Measurements from ENCODE around the gene CBX6. TPM values are rescaled to one million over a fixed set of nuclear protein-coding genes. Genes with fewer than 3 reads are reported as not detected.

The CBX6 gene
- total and polyA plus RNA-seq, 3 experiments from 2014 or later: 10.8 to 171 (median 159) TPM

GRCh38 chr22:38901111-38901641 is 29.2 kb upstream of the CBX6 start:
- Histone ChIP-seq H3K27me3 (ENCODE audit: insufficient read depth, low read length, poor library complexity, severe bottlenecking) (no peaks in the 10 kb centered on the region), H3K27ac (ENCODE audit: low read depth, low read length) (no peak overlapping the region), H3K4me1 (ENCODE audit: insufficient read depth, low read length) (peaks cover 3% of the 10 kb centered on the region), H3K4me3 (ENCODE audit: low read length) (no peak overlapping the region), H3K9me3 (ENCODE audit: low read length) (no peaks in the 10 kb centered on the region), H3K36me3 (ENCODE audit: insufficient read depth, low read length) (no peaks in the 10 kb centered on the region)
- POLR2A ChIA-PET: no interaction called here
- peaks cover 12 to 13% (median 13%) of the 10 kb centered on the region in 3 donors for H3K4me1 Mint-ChIP-seq
- H3K36me3 Mint-ChIP-seq: peaks cover 0 to 4% (median 0%) of the 10 kb centered on the region in 3 donors
- H3K9me3 Mint-ChIP-seq: peaks cover 0 to 7% (median 4%) of the 10 kb centered on the region in 5 donors
- DNase-seq: no peak
- peaks cover 5 to 18% of the 10 kb centered on the region in 2 donors for H3K27me3 Mint-ChIP-seq
- peak overlapping the region in 1 of 8 donors; percentile 63 for H3K27ac Mint-ChIP-seq
- peak overlapping the region in 2 of 7 donors; percentile 28 to 39 for H3K4me3 Mint-ChIP-seq
- CTCF ChIA-PET: no interaction called here

- Histone ChIP-seq H3K27me3 (ENCODE audit: insufficient read depth, low read length, poor library complexity, severe bottlenecking) (no peaks in the 10 kb centered on the region), H3K9me3 (ENCODE audit: low read length) (no peaks in the 10 kb centered on the region), H3K4me3 (ENCODE audit: low read length) (no peak overlapping the region), H3K27ac (ENCODE audit: low read depth, low read length) (no peak overlapping the region), H3K4me1 (ENCODE audit: insufficient read depth, low read length) (peaks cover 3% of the 10 kb centered on the region), H3K36me3 (ENCODE audit: insufficient read depth, low read length) (no peaks in the 10 kb centered on the region)
- Mint-ChIP-seq H3K9me3 (peaks cover 0 to 7% (median 4%) of the 10 kb centered on the region in 5 donors), H3K27me3 (peaks cover 5 to 16% of the 10 kb centered on the region in 2 donors), H3K27ac (peak overlapping the region in 1 of 8 donors; percentile 63), H3K4me3 (peak overlapping the region in 1 of 7 donors; percentile 39), H3K36me3 (peaks cover 0 to 4% (median 0%) of the 10 kb centered on the region in 3 donors), H3K4me1 (peaks cover 12 to 13% (median 13%) of the 10 kb centered on the region in 3 donors)
- ChIA-PET POLR2A (no interaction called here), CTCF (no interaction called here)
- peak in 1 of 5 donors; percentile 5 for DNase-seq
Observed at GRCh38 chr22:38900677-38901076, 28.7 kb upstream of the CBX6 start.

GRCh38 chr22:38891256-38891655 is 19.2 kb upstream of the CBX6 start:
- H3K36me3 Mint-ChIP-seq: peaks cover 0 to 6% (median 0%) of the 10 kb centered on the region in 3 donors
- no peaks in the 10 kb centered on the region for H3K4me1 ChIP-seq (ENCODE audit: insufficient read depth, low read length)
- no peaks in the 10 kb centered on the region for H3K36me3 ChIP-seq (ENCODE audit: insufficient read depth, low read length)
- no peaks in the 10 kb centered on the region for H3K9me3 Mint-ChIP-seq
- no peaks in the 10 kb centered on the region for H3K9me3 ChIP-seq (ENCODE audit: low read length)
- no peak overlapping the region for H3K4me3 Mint-ChIP-seq
- H3K27me3 Mint-ChIP-seq: peaks cover 8 to 39% of the 10 kb centered on the region in 2 donors
- CTCF ChIA-PET: interaction anchor here (1.1 kb wide), 1 partner anchor 21 kb away, joined by 3 read pairs; no protein-coding TSS in a partner anchor
- no peak overlapping the region for H3K4me3 ChIP-seq (ENCODE audit: low read length)
- DNase-seq: no peak
- POLR2A ChIA-PET: no interaction called here
- H3K27ac ChIP-seq (ENCODE audit: low read depth, low read length): no peak overlapping the region
- no peaks in the 10 kb centered on the region for H3K27me3 ChIP-seq (ENCODE audit: insufficient read depth, low read length, poor library complexity, severe bottlenecking)
- no peaks in the 10 kb centered on the region for H3K4me1 Mint-ChIP-seq
- H3K27ac Mint-ChIP-seq: peak overlapping the region in 1 of 8 donors; percentile 68

GRCh38 chr22:38890377-38890776 is 18.4 kb upstream of the CBX6 start:
- Mint-ChIP-seq H3K27ac (no peak overlapping the region), H3K27me3 (peaks cover 8 to 37% of the 10 kb centered on the region in 2 donors), H3K9me3 (no peaks in the 10 kb centered on the region), H3K36me3 (peaks cover 0 to 6% (median 0%) of the 10 kb centered on the region in 3 donors), H3K4me1 (no peaks in the 10 kb centered on the region), H3K4me3 (no peak overlapping the region)
- no peak overlapping the region for H3K27ac ChIP-seq (ENCODE audit: low read depth, low read length)
- ChIA-PET POLR2A (no interaction called here), CTCF (no interaction called here)
- no peaks in the 10 kb centered on the region for H3K4me1 ChIP-seq (ENCODE audit: insufficient read depth, low read length)
- no peaks in the 10 kb centered on the region for H3K27me3 ChIP-seq (ENCODE audit: insufficient read depth, low read length, poor library complexity, severe bottlenecking)
- no peak for DNase-seq
- H3K9me3 ChIP-seq (ENCODE audit: low read length): no peaks in the 10 kb centered on the region
- H3K36me3 ChIP-seq (ENCODE audit: insufficient read depth, low read length): no peaks in the 10 kb centered on the region
- no peak overlapping the region for H3K4me3 ChIP-seq (ENCODE audit: low read length)

DNA sequence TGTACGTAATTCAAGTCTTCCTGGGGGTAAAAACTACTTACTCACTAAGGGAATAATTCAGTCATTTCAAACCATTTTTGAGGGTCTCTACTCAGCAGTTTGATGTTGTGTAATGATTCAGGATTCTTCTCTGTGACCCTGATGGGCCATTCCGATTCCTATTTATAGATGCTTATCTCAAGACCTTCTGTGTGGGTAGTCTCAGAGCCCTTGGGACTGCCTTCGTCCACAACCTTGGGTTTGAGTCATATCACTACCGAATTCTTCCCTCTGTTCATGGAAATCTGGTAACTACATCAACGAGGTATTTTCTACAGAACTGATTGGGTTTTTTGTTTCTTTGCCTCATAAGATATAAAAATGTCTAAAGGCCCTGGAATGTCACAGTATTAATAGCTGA is 14.3 kb upstream of the CBX6 start:
- CTCF ChIA-PET: no interaction called here
- Mint-ChIP-seq H3K4me1 (peaks cover 11 to 21% (median 14%) of the 10 kb centered on the region in 3 donors), H3K27me3 (peaks cover 6 to 17% of the 10 kb centered on the region in 2 donors), H3K27ac (no peak overlapping the region), H3K36me3 (peaks cover 0 to 6% (median 0%) of the 10 kb centered on the region in 3 donors), H3K4me3 (no peak overlapping the region), H3K9me3 (no peaks in the 10 kb centered on the region)
- H3K27ac ChIP-seq (ENCODE audit: low read depth, low read length): no peak overlapping the region
- no peaks in the 10 kb centered on the region for H3K9me3 ChIP-seq (ENCODE audit: low read length)
- peaks cover 22% of the 10 kb centered on the region for H3K4me1 ChIP-seq (ENCODE audit: insufficient read depth, low read length)
- DNase-seq: no peak
- no peak overlapping the region for H3K4me3 ChIP-seq (ENCODE audit: low read length)
- POLR2A ChIA-PET: no interaction called here
- no peaks in the 10 kb centered on the region for H3K36me3 ChIP-seq (ENCODE audit: insufficient read depth, low read length)
- no peaks in the 10 kb centered on the region for H3K27me3 ChIP-seq (ENCODE audit: insufficient read depth, low read length, poor library complexity, severe bottlenecking)

GRCh38 chr22:38882972-38883622 is 11.1 kb upstream of the CBX6 start:
- Histone ChIP-seq H3K36me3 (ENCODE audit: insufficient read depth, low read length) (no peaks in the 10 kb centered on the region), H3K27me3 (ENCODE audit: insufficient read depth, low read length, poor library complexity, severe bottlenecking) (no peaks in the 10 kb centered on the region), H3K4me3 (ENCODE audit: low read length) (no peak overlapping the region), H3K9me3 (ENCODE audit: low read length) (no peaks in the 10 kb centered on the region), H3K4me1 (ENCODE audit: insufficient read depth, low read length) (peaks cover 24% of the 10 kb centered on the region), H3K27ac (ENCODE audit: low read depth, low read length) (no peak overlapping the region)
- Mint-ChIP-seq H3K36me3 (peaks cover 0 to 6% (median 0%) of the 10 kb centered on the region in 3 donors), H3K9me3 (no peaks in the 10 kb centered on the region), H3K27me3 (peaks cover 1 to 7% of the 10 kb centered on the region in 2 donors), H3K4me1 (peaks cover 11 to 22% (median 14%) of the 10 kb centered on the region in 3 donors), H3K4me3 (peak overlapping the region in 3 of 7 donors; percentile 17 to 52 (median 52)), H3K27ac (peak overlapping the region in 4 of 8 donors; percentile 8 to 58 (median 27))
- CTCF ChIA-PET: interaction anchor here (1.0 kb wide), 1 partner anchor 120 kb away, joined by 4 read pairs; no protein-coding TSS in a partner anchor
- POLR2A ChIA-PET: no interaction called here
- DNase-seq: no peak

- H3K27me3 Mint-ChIP-seq: peaks cover 0 to 6% of the 10 kb centered on the region in 2 donors
- Histone ChIP-seq H3K9me3 (ENCODE audit: low read length) (no peaks in the 10 kb centered on the region), H3K4me3 (ENCODE audit: low read length) (no peak overlapping the region), H3K36me3 (ENCODE audit: insufficient read depth, low read length) (no peaks in the 10 kb centered on the region), H3K27me3 (ENCODE audit: insufficient read depth, low read length, poor library complexity, severe bottlenecking) (no peaks in the 10 kb centered on the region), H3K4me1 (ENCODE audit: insufficient read depth, low read length) (peaks cover 24% of the 10 kb centered on the region), H3K27ac (ENCODE audit: low read depth, low read length) (no peak overlapping the region)
- peak overlapping the region in 3 of 7 donors; percentile 17 to 73 (median 52) for H3K4me3 Mint-ChIP-seq
- H3K36me3 Mint-ChIP-seq: peaks cover 0 to 6% (median 0%) of the 10 kb centered on the region in 3 donors
- ChIA-PET CTCF (no interaction called here), POLR2A (no interaction called here)
- DNase-seq: no peak
- peak overlapping the region in 5 of 8 donors; percentile 16 to 67 (median 43) for H3K27ac Mint-ChIP-seq
- peaks cover 11 to 22% (median 14%) of the 10 kb centered on the region in 3 donors for H3K4me1 Mint-ChIP-seq
- no peaks in the 10 kb centered on the region for H3K9me3 Mint-ChIP-seq
Observed at GRCh38 chr22:38881997-38882879, 10.2 kb upstream of the CBX6 start.
